GM12878 (cell line): ENCODE data around the gene HINT3. TPM values are rescaled to one million over a fixed set of nuclear protein-coding genes. Genes with fewer than 3 reads are reported as not detected.

ENCODE experiments used
- ATAC-seq: fragments of 200-7000 bp; cut with Tn5 transposase; 3 replicates; pipeline ENCODE4 v1.9.1; 2020; ENCODE audit warnings: mild to moderate bottlenecking, moderate library complexity
- BruUV-seq: library from RNA; stranded (reverse); fragments of 400-500 nt; replicated peaks from 2 replicates; lab custom pipeline; 2021; lab: Mats Ljungman, UMichigan
- CTCF ChIA-PET: fragments of 300-600 bp; sonication (Branson Sonifier 250); formaldehyde crosslinking; extraction: SDS; loops from one replicate; lab custom pipeline; 2021; ENCODE audit warnings: inconsistent platforms; lab: Yijun Ruan, JAX
- POLR2A ChIA-PET: fragments of 350-600 bp; formaldehyde crosslinking; extraction: SDS; loops from one replicate; lab custom pipeline; 2021; ENCODE audit warnings: inconsistent platforms; lab: Charles Lee
- RAD21 ChIA-PET: fragments of 300-600 bp; sonication (Branson Sonifier 250); formaldehyde crosslinking; loops from one replicate; lab custom pipeline; 2023; ENCODE audit warnings: antibody characterized with exemption; ENCODE audit not compliant: unreplicated experiment; lab: Charles Lee
- SMC1A ChIA-PET: fragments of 300-600 bp; sonication (Branson Sonifier 250); formaldehyde crosslinking; loops from one replicate; lab custom pipeline; 2023; ENCODE audit not compliant: unreplicated experiment, uncharacterized antibody; lab: Charles Lee
- DNase-seq: peaks from one replicate; pipeline ENCODE4 v3.0.0-alpha.2; 2011; ENCODE audit warnings: low read depth, low spot score
- FAIRE-seq: peaks from 3 replicates; lab custom pipeline; 2011; peaks lifted over from hg19 to GRCh38; lab: Jason Lieb, UNC
- H2AFZ ChIP-seq: 2 replicates; pipeline ENCODE4 v1.6.0; 2011; ENCODE audit warnings: low read depth, low read length, control low read depth; ENCODE audit not compliant: control insufficient read depth
- H3K27ac ChIP-seq: 2 replicates; pipeline ENCODE4 v1.5.1; 2011; ENCODE audit warnings: control low read depth; ENCODE audit not compliant: control insufficient read depth, insufficient read depth
- H3K27me3 ChIP-seq, 2 experiments: replicated peaks in 1 of 2; 2 replicates each; pipeline versions ENCODE4 v1.6.0 to v1.6.1; 2011; ENCODE audit warnings: low read length in 1 of 2; ENCODE audit not compliant: control insufficient read depth in 2 of 2, insufficient read depth in 2 of 2
- H3K36me3 ChIP-seq, 2 experiments: 2 replicates each; pipeline ENCODE4 v1.5.1; 2011; ENCODE audit warnings: low read length in 1 of 2; ENCODE audit not compliant: control insufficient read depth in 2 of 2, insufficient read depth in 2 of 2
- H3K4me1 ChIP-seq: 2 replicates; pipeline ENCODE4 v1.6.1; 2011; ENCODE audit warnings: mild to moderate bottlenecking, low read length, moderate library complexity, mixed read lengths; ENCODE audit not compliant: control insufficient read depth, insufficient read depth
- H3K4me2 ChIP-seq: 2 replicates; pipeline ENCODE4 v1.6.0; 2011; ENCODE audit warnings: control low read depth; ENCODE audit not compliant: control insufficient read depth, insufficient read depth
- H3K4me3 ChIP-seq: fragments of 200-600 bp; sonication (generic); 2 replicates; pipeline ENCODE4 v1.5.1; 2016
- H3K79me2 ChIP-seq: 2 replicates; pipeline ENCODE4 v1.6.0; 2011; ENCODE audit warnings: low read length; ENCODE audit not compliant: control insufficient read depth, insufficient read depth
- H3K9ac ChIP-seq: 2 replicates; pipeline ENCODE4 v1.8.0; 2011; ENCODE audit warnings: low read length, control low read depth, mixed read lengths; ENCODE audit not compliant: control insufficient read depth, insufficient read depth
- H3K9me3 ChIP-seq: replicated peaks from 3 replicates; pipeline ENCODE4 v1.5.1; 2011; ENCODE audit warnings: mild to moderate bottlenecking, low read length; ENCODE audit not compliant: control insufficient read depth, insufficient read depth
- H4K20me1 ChIP-seq: 2 replicates; pipeline ENCODE4 v1.6.0; 2011; ENCODE audit not compliant: control insufficient read depth, insufficient read depth
- ATF7 ChIP-seq: fragments of 450-650 bp; IDR thresholded peaks from 2 replicates; pipeline ENCODE4 v1.6.1; 2016; ENCODE audit warnings: low read depth, mild to moderate bottlenecking
- BHLHE40 ChIP-seq, 2 experiments: fragments of 450-650 bp in 1 of 2; IDR thresholded peaks; 2 replicates each; pipeline ENCODE4 v1.6.1; 2011 to 2017; ENCODE audit warnings: low read depth in 2 of 2, borderline replicate concordance in 1 of 2, improper control_type of control experiment in 1 of 2, low read length in 1 of 2, mild to moderate bottlenecking in 1 of 2
- BMI1 ChIP-seq: fragments of 450-650 bp; IDR thresholded peaks from 2 replicates; pipeline ENCODE4 v1.6.1; 2016; ENCODE audit warnings: mild to moderate bottlenecking, moderate library complexity, borderline replicate concordance
- BRCA1 ChIP-seq: IDR thresholded peaks from 2 replicates; pipeline ENCODE4 v1.6.1; 2011; ENCODE audit warnings: low read depth, low read length, improper control_type of control experiment
- CBFB ChIP-seq: IDR thresholded peaks from 2 replicates; pipeline ENCODE4 v1.6.1; 2016; ENCODE audit warnings: antibody characterized with exemption, low read depth
- CBX3 ChIP-seq: fragments of 200-600 bp; sonication (generic); IDR thresholded peaks from 2 replicates; pipeline ENCODE4 v1.6.1; 2016; ENCODE audit warnings: low read depth, borderline replicate concordance
- CEBPZ ChIP-seq: fragments of 150-350 bp; IDR thresholded peaks from 2 replicates; pipeline ENCODE4 v1.6.1; 2016; ENCODE audit warnings: low read depth, low read length
- EP300 ChIP-seq, 2 experiments: fragments of 150-350 bp in 1 of 2; IDR thresholded peaks; 2 replicates each; pipeline ENCODE4 v1.6.1; 2011 to 2012; ENCODE audit warnings: low read depth in 2 of 2, low read length in 2 of 2, borderline replicate concordance in 1 of 2, improper control_type of control experiment in 1 of 2, inconsistent platforms in 1 of 2; ENCODE audit not compliant: control insufficient read depth in 1 of 2
- GATAD2B ChIP-seq: fragments of 450-650 bp; conservative IDR thresholded peaks from 2 replicates; pipeline ENCODE4 v1.6.1; 2017; ENCODE audit warnings: low read depth, mild to moderate bottlenecking, moderate library complexity
- HDAC6 ChIP-seq: fragments of 200-600 bp; sonication (generic); IDR thresholded peaks from one replicate; pipeline ENCODE4 v1.8.0; 2017; ENCODE audit warnings: antibody characterized with exemption; ENCODE audit not compliant: unreplicated experiment
- HDGF ChIP-seq: fragments of 450-650 bp; IDR thresholded peaks from 2 replicates; pipeline ENCODE4 v1.6.1; 2016; ENCODE audit warnings: antibody characterized with exemption
- IKZF2 ChIP-seq, 2 experiments: fragments of 450-650 bp; IDR thresholded peaks; 2 replicates each; pipeline ENCODE4 v1.6.1; 2017; ENCODE audit warnings: mild to moderate bottlenecking in 2 of 2, moderate library complexity in 2 of 2
- IRF3 ChIP-seq: fragments of 450-650 bp; IDR thresholded peaks from 2 replicates; pipeline ENCODE4 v1.6.1; 2014; ENCODE audit warnings: mild to moderate bottlenecking
- JUND ChIP-seq: IDR thresholded peaks from 2 replicates; pipeline ENCODE4 v1.6.1; 2012; ENCODE audit warnings: low read depth, mild to moderate bottlenecking, low read length, improper control_type of control experiment, moderate library complexity
- NFXL1 ChIP-seq: fragments of 450-650 bp; IDR thresholded peaks from 2 replicates; pipeline ENCODE4 v1.6.1; 2017; ENCODE audit warnings: antibody characterized with exemption, mild to moderate bottlenecking, borderline replicate concordance
- POU2F2 ChIP-seq: IDR thresholded peaks from 3 replicates; pipeline ENCODE4 v1.6.1; 2011; ENCODE audit warnings: low read depth, mild to moderate bottlenecking, low read length, borderline replicate concordance
- RELB ChIP-seq: fragments of 450-650 bp; IDR thresholded peaks from 2 replicates; pipeline ENCODE4 v1.6.1; 2017; ENCODE audit warnings: low read depth, mild to moderate bottlenecking, moderate library complexity
- TCF12 ChIP-seq: IDR thresholded peaks from 2 replicates; pipeline ENCODE4 v1.6.1; 2011; ENCODE audit warnings: low read depth, mild to moderate bottlenecking, low read length
- WGBS: methylation state at CpG from one replicate; pipeline ENCODE4 v1.1.6; 2016; ENCODE audit warnings: low lambda C conversion rate; ENCODE audit not compliant: insufficient replicate concordance, insufficient coverage; ENCODE audit errors: missing lambda C conversion rate; 5-methylcytosine and 5-hydroxymethylcytosine counted together
- in situ Hi-C: fragments of 300-500 bp; cut with MboI; formaldehyde crosslinking; loops from 9 replicates; pipeline ENCODE4 v1.14.3; 2018; ENCODE audit warnings: mixed read lengths
- intact Hi-C: fragments of 100-400 bp; cut with micrococcal nuclease; formaldehyde crosslinking; loops from one replicate; pipeline ENCODE4 v1.14.2; 2022; ENCODE audit not compliant: unreplicated experiment
- polyA plus RNA-seq, 11 experiments: library from polyadenylated mRNA; depleted of rRNA in 4 of 11; unstranded in 6 of 11; stranded (reverse) in 5 of 11; fragments of >200 nt; fragmentation: Nextera tagmentation in 4 of 11; fragmentation: Illumina TruSeq in 1 of 11; extraction: Ambion mirVana in 4 of 11; extraction: Trizol in 1 of 11; gene quantifications; 1 replicate in 1 of 11; 2 replicates in 10 of 11; pipeline versions ENCODE4 v1.2.1 to v1.2.3, GENCODE V29; 2011 to 2016; ENCODE audit warnings: inconsistent platforms in 2 of 11, missing spikeins in 2 of 11, low read depth in 1 of 11
- total RNA-seq, 4 experiments: library from RNA; depleted of rRNA in 3 of 4; stranded (reverse); fragments of >200 nt in 3 of 4; fragmentation: Illumina TruSeq in 1 of 4; extraction: Trizol in 1 of 4; gene quantifications; 2 replicates each; pipeline versions ENCODE4 v1.2.1 to v1.2.3, GENCODE V29; 2013 to 2021

HINT3 gene
- total and polyA plus RNA-seq, 10 of the 15 experiments (the other 5 are each of a cell fraction or from before 2014, with no cell fraction given) = 0.72 to 9.1 (median 5.4) TPM

GRCh38 chr6:125957845-125958244 lies 1.3 kb downstream of the HINT3 start:
- no peak for DNase-seq
- 51% methylated on average over 4 of the region's 4 CpGs for WGBS
- peaks cover 17% of the 10 kb centered on the region for H3K79me2 ChIP-seq
- H3K4me1 ChIP-seq = peaks cover 7% of the 10 kb centered on the region
- peak; percentile 56 for ATAC-seq
- no peaks in the 10 kb centered on the region for H3K9me3 ChIP-seq
- in situ Hi-C loops = loop anchor here (5.0 kb wide), 1 partner anchor 171 kb away; no protein-coding TSS in a partner anchor
- TSS peak; percentile 65 for BruUV-seq
- H3K27me3 ChIP-seq = no peaks in the 10 kb centered on the region
- peak overlapping the region; percentile 70 for H3K4me2 ChIP-seq
- ChIA-PET RAD21 (interaction anchor here (0.8 to 6.2 kb wide), 15 partner anchors 13 to 176 kb away, joined by 3 to 91 read pairs (median 8); partner anchors contain the start of genes NCOA7 and TRMT11), CTCF (interaction anchor here (0.7 to 15.3 kb wide), 26 partner anchors 9 to 765 kb away, joined by 3 to 505 read pairs (median 5); partner anchors contain the start of genes NCOA7 and TRMT11), POLR2A (interaction anchor here (0.6 to 3.7 kb wide), 7 partner anchors 29 to 672 kb away, joined by 3 to 17 read pairs (median 6); partner anchors contain the start of genes NCOA7 and TRMT11), SMC1A (interaction anchor here (0.9 to 9.8 kb wide), 22 partner anchors 9 to 280 kb away, joined by 3 to 179 read pairs (median 6); partner anchors contain the start of genes NCOA7 and TRMT11)
- intact Hi-C loops = loop anchor here (2.0 to 5.0 kb wide), 2 partner anchors 167 to 646 kb away; partner anchors contain the start of gene NCOA7
- peak overlapping the region; percentile 82; the same call in 1 of the 2 replicates for H3K4me3 ChIP-seq
- no peaks in the 10 kb centered on the region for H4K20me1 ChIP-seq
- no peaks in the 10 kb centered on the region for H3K36me3 ChIP-seq
- H3K27ac ChIP-seq = peak overlapping the region; percentile 88; the same call in 1 of the 2 replicates
- H3K9ac ChIP-seq = peak overlapping the region; percentile 91
- H2AFZ ChIP-seq = peak overlapping the region; percentile 97
- FAIRE-seq = no peak
- TF ChIP-seq CBX3 (no peak), ATF7 (no peak), IKZF2 (IDR thresholded peaks at IDR 0.05) (no peak), EP300 (IDR thresholded peaks at IDR 0.05; ENCODE audit: borderline replicate concordance in 1 of 2, control insufficient read depth in 1 of 2, low read depth in 2 of 2, low read length in 2 of 2) (no peak), BRCA1 (no peak), CEBPZ (no peak), TCF12 (no peak), IRF3 (no peak), HDGF (no peak), CBFB (no peak), BHLHE40 (IDR thresholded peaks at IDR 0.05; ENCODE audit: borderline replicate concordance in 1 of 2, low read depth in 2 of 2, low read length in 1 of 2) (peak; percentile 27 to 55; a peak in 1 of 4 replicates), GATAD2B (no peak), POU2F2 (no peak), BMI1 (no peak), NFXL1 (no peak), RELB (0 out of 2 replicates have a peak, but pooled peaks have one; percentile 12), JUND (no peak), HDAC6 (no peak)
